ENCODE data around the gene HAUS3.
"Not testable (repeated sequence)": the region's sequence is repeated elsewhere in the genome, so short reads cannot be mapped to it uniquely, and the experiment has no call there.

Gene HAUS3

GRCh38 chr4:2251795-2252529 lies 10.0 kb upstream of the HAUS3 start:
- no peak for DNase-seq (ENCODE audit: low read depth, low spot score)

- DNase-seq (ENCODE audit: low read depth, low spot score), result no peak
Observed at GRCh38 chr4:2251073-2251794, 9.3 kb upstream of the HAUS3 start.

GRCh38 chr4:2250357-2251072 lies 8.6 kb upstream of the HAUS3 start:
- no peak for DNase-seq (ENCODE audit: low read depth, low spot score)

- DNase-seq (ENCODE audit: low read depth, low spot score), result no peak
Observed at GRCh38 chr4:2249526-2250356, 7.8 kb upstream of the HAUS3 start.

GRCh38 chr4:2248821-2249261 lies 6.9 kb upstream of the HAUS3 start:
- DNase-seq (ENCODE audit: low read depth, low spot score), result no peak

GRCh38 chr4:2248044-2248780 lies 6.3 kb upstream of the HAUS3 start:
- no peak for DNase-seq (ENCODE audit: low read depth, low spot score)

GRCh38 chr4:2247128-2248043 lies 5.5 kb upstream of the HAUS3 start:
- no peak for DNase-seq (ENCODE audit: low read depth, low spot score)

GRCh38 chr4:2246384-2247127 lies 4.6 kb upstream of the HAUS3 start:
- DNase-seq (ENCODE audit: low read depth, low spot score), result no peak

- no peak for DNase-seq (ENCODE audit: low read depth, low spot score)
Observed at GRCh38 chr4:2245787-2246275, 3.9 kb upstream of the HAUS3 start.

- DNase-seq (ENCODE audit: low read depth, low spot score), result no peak
Observed at GRCh38 chr4:2245057-2245786, 3.3 kb upstream of the HAUS3 start.

GRCh38 chr4:2243681-2244380 lies 1.9 kb upstream of the HAUS3 start:
- DNase-seq (ENCODE audit: low read depth, low spot score), result no peak

GRCh38 chr4:2241003-2241402 lies 918 bp downstream of the HAUS3 start:
- DNase-seq (ENCODE audit: low read depth, low spot score), result no peak

GRCh38 chr4:2236944-2237666 lies 4.8 kb downstream of the HAUS3 start:
- no peak for DNase-seq (ENCODE audit: low read depth, low spot score)

GRCh38 chr4:2231082-2231481 lies 10.8 kb downstream of the HAUS3 start:
- no peak for DNase-seq (ENCODE audit: low read depth, low spot score)

GRCh38 chr4:2226261-2226660 lies 15.7 kb downstream of the HAUS3 start:
- DNase-seq (ENCODE audit: low read depth, low spot score), result no peak

GRCh38 chr4:2222838-2223237 lies 19.1 kb downstream of the HAUS3 start:
- DNase-seq (ENCODE audit: low read depth, low spot score), result no peak

GRCh38 chr4:2221378-2221777 lies 20.5 kb downstream of the HAUS3 start:
- not testable (repeated sequence) for DNase-seq (ENCODE audit: low read depth, low spot score)

Measured in activated naive CD8-positive, alpha-beta T cell treated with anti-CD3 and anti-CD28 coated beads, Interleukin-2, amount 50 U/mL, for 16 hours (primary cell).